Neuron (in vitro differentiated cells): ENCODE data around the gene PLEKHG4B.
"Not testable (repeated sequence)": the region's sequence is repeated elsewhere in the genome, so short reads cannot be mapped to it uniquely, and the experiment has no call there.

Experiments
- H2AFZ ChIP-seq: one replicate; pipeline ENCODE4 v1.6.1; 2013; ENCODE audit warnings: low read depth, mild to moderate bottlenecking, inconsistent platforms, low read length, moderate library complexity
- H3K27me3 ChIP-seq: one replicate; pipeline ENCODE4 v1.6.1; 2013; ENCODE audit warnings: low read length; ENCODE audit not compliant: insufficient read depth
- H3K36me3 ChIP-seq: one replicate; pipeline ENCODE4 v1.6.1; 2013; ENCODE audit warnings: low read length; ENCODE audit not compliant: insufficient read depth
- H3K4me1 ChIP-seq: one replicate; pipeline ENCODE4 v1.6.1; 2013; ENCODE audit warnings: low read length; ENCODE audit not compliant: insufficient read depth
- H3K4me3 ChIP-seq: 2 replicates; pipeline ENCODE4 v1.5.1; 2013; ENCODE audit warnings: mild to moderate bottlenecking, low read length, moderate library complexity
- H3K9me3 ChIP-seq: one replicate; pipeline ENCODE4 v1.6.1; 2013; ENCODE audit warnings: low read length

Gene PLEKHG4B

DNA sequence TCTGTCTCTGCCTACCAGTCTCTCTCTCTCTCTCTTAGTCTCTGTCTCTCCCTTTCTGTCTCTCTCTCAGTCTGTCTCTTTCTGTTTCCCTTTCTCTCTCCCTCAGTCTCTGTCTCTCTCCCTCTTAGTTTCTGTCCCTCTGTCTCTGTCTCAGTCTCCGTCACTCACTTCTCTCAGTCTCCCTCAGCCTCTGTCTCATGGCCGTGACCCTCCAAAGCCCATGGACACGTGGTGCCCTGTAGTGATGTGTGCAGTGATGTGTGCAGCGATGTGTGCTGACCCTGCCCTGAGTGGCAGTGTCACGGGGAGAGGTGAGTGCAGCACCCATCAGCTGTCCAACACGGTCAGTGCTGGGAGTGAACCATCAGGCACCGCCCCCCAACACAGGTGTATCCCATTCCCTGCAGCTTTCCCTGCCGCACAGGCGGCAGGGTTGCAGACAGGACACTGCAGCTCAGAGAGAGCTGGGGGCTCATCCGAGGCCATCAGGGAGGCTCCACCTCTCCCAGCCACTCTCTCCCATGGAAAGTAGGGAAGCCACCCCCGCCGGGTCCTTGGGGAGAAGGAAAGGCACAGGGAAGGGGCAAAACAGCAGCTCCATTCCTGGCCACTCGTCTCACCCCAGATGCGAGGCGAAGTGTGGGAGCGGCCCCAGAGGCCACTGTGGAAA is 98.5 kb downstream of the PLEKHG4B start:
- Histone ChIP-seq H3K27me3 (no peaks in the 10 kb centered on the region), H3K4me1 (peaks cover 17% of the 10 kb centered on the region)

DNA sequence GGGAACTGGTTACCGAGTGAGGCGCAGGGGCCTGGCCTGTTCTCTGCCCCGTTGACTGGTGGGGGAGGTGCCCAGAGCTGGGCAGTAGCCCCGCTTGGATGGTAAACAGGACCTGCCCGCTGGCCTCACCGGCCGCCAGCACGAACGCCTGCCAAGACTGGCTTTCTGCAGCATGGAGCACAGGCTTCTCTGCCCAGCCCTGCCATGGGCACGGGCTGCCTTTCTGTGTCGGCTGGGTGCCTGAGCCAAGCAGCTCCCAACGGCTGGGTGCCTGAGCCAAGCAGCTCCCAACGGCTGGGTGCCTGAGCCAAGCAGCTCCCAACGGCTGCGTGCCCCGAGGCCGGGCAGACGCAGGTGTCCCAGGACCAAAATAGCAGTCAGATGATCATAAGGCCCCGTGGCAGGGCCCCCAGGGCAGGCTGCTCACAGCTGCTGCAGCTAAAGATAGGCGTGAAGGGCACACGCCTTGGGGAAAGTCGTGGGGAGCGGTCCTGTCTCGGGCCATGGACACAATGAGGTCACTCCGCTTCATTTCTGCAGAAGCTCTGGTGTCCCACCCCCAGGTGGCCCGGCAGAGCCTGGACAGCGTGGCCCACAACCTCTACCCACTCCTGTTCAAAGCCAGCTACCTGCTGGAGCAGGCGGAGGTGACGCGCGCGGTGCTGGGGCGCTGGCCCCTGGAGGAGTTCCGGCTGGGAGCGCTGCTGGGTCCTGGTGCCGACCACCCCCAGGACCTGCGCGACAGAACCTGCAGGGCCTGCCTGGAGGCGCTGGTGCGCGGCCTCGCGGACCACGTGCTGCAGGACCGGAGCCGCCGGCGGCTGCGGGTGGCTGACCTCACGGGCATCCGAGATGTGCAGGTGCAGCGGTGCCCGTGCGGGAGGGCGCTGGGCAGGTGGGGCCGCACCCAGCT is 99.3 kb downstream of the PLEKHG4B start, which contains the start of gene LRRC14B:
TSS of gene LRRC14B (plus strand) at position 460 of the 913 bp plus-strand sequence. CDS start at position 504, 44 bp downstream.
- H3K4me1 ChIP-seq: peaks cover 17% of the 10 kb centered on the region
- no peaks in the 10 kb centered on the region for H3K27me3 ChIP-seq
- H2AFZ ChIP-seq: no peak within 1 kb of the TSS
- no peaks in the 10 kb centered on the region for H3K9me3 ChIP-seq
- no peak within 1 kb of the TSS for H3K4me3 ChIP-seq
- no peaks in the 10 kb centered on the region for H3K36me3 ChIP-seq

More for the DNA sequence above, 98.5 kb downstream of the PLEKHG4B start:
- Histone ChIP-seq H3K4me3 (no peak overlapping the region), H3K9me3 (no peaks in the 10 kb centered on the region), H2AFZ (no peak overlapping the region), H3K36me3 (peaks cover under 1% of the 10 kb centered on the region)

DNA sequence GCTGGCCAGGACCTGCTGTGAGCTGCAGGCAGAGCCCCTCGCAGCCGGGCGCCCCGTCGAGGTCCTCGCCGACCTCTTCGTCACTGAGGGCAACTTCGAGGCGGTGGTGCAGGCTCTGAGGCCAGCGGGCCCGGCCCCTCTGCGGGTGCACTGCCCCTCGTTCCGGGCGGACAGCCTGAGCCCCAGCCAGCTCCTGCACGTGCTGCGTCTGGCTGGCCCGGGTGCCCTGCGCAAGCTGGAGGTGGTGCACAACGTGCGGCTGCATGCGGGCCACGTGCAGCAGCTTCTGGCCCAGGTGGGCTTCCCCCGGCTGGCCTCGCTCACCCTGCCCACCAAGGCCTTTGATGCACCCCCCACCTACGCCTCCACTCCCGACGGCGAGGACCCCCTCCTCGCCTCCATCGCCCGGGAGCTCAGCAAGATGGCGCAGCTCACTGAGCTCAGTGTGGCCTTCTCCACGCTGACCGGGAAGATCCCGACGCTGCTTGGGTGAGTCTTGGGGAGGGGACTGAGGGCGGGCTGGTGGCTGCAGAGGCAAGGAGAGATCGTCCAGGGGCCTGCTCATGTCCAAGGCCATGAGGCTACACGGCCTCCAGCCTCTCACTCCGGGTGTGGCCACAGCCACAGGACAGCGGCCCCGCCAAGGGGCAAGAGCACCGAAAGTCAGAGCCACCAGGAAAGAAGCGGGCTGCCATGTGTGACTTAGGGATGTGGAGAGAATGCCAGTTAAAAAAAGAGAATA is 100.2 kb downstream of the PLEKHG4B start:
- no peaks in the 10 kb centered on the region for H3K27me3 ChIP-seq

DNA sequence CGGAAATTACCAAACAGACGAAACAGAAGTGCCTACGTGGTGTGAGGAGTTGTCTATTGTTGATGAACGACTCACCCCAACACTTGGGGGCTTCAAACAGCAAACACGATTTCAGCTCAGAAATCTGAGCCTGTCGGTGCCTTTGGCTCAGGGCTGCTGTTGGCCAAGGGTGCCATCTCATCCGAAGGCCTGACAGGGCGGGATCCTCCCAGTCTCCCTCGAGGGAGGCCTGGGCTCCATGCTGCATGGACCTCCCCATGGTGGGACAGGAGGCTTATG is 100.7 kb downstream of the PLEKHG4B start:
- no peaks in the 10 kb centered on the region for H3K9me3 ChIP-seq
- no peaks in the 10 kb centered on the region for H3K36me3 ChIP-seq
- H3K4me1 ChIP-seq: peaks cover 20% of the 10 kb centered on the region
- H2AFZ ChIP-seq: no peak overlapping the region
- no peaks in the 10 kb centered on the region for H3K27me3 ChIP-seq
- no peak overlapping the region for H3K4me3 ChIP-seq

More for the DNA sequence above, 100.2 kb downstream of the PLEKHG4B start:
- Histone ChIP-seq H3K4me3 (no peak overlapping the region), H3K36me3 (no peaks in the 10 kb centered on the region), H3K9me3 (no peaks in the 10 kb centered on the region), H2AFZ (no peak overlapping the region), H3K4me1 (peaks cover 19% of the 10 kb centered on the region)

DNA sequence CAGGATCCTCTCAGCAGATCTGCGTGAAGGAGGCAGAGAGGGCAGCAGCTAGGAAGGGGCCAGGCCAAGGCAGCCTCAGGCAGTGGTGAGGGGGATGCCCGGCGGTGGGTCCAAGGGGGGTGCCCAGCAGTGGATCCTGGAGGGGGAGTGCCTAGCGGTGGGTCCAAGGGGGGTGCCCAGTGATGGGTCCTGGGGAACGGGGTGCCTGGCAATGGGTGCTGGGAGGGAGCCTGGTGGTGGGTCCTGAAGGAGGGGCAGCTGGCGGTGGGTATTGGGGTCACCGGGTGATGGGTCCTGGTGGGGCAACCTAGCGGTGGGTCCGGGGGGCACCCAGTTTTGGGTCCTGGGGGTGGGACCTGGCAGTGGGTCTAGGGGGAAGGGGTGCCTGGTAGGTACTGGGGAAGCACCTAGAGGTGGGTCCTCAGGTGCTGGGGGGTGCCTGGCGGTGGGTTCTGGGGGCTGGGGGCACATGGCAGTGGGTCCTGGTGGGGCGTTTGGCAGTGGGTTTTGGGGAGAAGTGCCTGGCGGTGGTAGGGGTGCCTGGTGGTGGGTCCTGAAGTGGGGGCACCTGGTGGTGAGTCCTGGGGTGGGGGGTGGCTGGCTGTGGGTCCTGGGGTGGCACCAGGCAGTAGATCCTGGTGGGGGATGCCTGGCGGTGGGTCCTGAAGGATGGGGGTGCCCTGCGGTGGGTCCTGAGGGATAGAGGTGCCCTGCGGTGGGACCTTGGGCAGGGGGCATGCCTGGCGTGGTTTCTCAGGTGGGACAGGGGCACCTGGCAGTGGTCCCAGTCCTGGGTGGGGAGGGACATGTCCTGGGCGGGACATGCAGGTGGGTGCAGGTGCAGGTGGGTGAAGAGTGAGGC is 101.2 kb downstream of the PLEKHG4B start:
- H3K9me3 ChIP-seq: no peaks in the 10 kb centered on the region
- no peaks in the 10 kb centered on the region for H3K36me3 ChIP-seq
- H3K27me3 ChIP-seq: no peaks in the 10 kb centered on the region
- H3K4me3 ChIP-seq: no peak overlapping the region
- H3K4me1 ChIP-seq: peaks cover 20% of the 10 kb centered on the region
- H2AFZ ChIP-seq: no peak overlapping the region

DNA sequence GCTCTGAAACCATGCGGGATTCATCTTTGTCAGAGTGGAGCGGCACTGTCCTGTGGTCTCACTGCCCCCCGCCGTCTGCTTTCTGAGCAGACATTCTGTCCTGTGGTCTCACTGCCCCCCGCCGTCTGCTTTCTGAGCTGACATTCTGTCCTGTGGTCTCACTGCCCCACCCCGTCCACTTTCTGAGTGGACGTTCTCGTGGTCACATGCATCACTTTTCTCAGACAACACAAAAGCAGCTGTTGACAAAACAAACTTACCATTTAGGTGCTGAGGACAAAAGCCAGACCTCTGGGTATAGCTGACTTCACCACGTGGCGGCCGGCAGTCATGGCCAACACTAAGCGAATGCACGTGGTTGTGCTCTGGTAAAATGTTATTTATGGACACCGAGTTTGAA is 102.1 kb downstream of the PLEKHG4B start:
- Histone ChIP-seq H2AFZ (no peak overlapping the region), H3K4me3 (no peak overlapping the region), H3K4me1 (peaks cover 17% of the 10 kb centered on the region), H3K9me3 (no peaks in the 10 kb centered on the region), H3K36me3 (peaks cover 3% of the 10 kb centered on the region), H3K27me3 (no peaks in the 10 kb centered on the region)

DNA sequence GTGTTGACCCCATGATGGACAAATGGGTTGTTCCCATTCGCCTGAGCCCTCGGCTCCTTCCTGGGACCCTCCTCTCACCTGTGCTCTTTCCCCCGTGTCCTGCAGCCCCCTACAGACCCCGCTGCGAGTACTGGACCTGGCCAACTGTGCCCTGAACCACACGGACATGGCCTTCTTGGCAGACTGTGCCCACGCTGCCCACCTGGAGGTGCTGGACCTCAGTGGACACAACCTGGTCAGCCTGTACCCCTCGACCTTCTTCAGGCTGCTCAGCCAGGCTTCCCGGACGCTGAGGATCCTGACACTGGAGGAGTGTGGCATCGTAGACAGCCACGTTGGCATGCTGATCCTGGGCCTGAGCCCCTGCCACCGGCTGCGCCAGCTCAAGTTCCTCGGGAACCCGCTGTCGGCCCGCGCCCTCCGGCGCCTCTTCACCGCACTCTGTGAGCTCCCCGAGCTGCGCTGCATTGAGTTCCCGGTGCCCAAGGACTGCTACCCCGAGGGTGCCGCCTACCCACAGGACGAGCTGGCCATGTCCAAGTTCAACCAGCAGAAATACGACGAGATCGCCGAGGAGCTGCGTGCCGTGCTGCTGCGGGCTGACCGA is 102.7 kb downstream of the PLEKHG4B start:
- no peaks in the 10 kb centered on the region for H3K9me3 ChIP-seq
- H3K27me3 ChIP-seq: no peaks in the 10 kb centered on the region
- H3K36me3 ChIP-seq: peaks cover 5% of the 10 kb centered on the region
- no peak overlapping the region for H2AFZ ChIP-seq
- H3K4me3 ChIP-seq: no peak overlapping the region
- H3K4me1 ChIP-seq: peaks cover 14% of the 10 kb centered on the region

DNA sequence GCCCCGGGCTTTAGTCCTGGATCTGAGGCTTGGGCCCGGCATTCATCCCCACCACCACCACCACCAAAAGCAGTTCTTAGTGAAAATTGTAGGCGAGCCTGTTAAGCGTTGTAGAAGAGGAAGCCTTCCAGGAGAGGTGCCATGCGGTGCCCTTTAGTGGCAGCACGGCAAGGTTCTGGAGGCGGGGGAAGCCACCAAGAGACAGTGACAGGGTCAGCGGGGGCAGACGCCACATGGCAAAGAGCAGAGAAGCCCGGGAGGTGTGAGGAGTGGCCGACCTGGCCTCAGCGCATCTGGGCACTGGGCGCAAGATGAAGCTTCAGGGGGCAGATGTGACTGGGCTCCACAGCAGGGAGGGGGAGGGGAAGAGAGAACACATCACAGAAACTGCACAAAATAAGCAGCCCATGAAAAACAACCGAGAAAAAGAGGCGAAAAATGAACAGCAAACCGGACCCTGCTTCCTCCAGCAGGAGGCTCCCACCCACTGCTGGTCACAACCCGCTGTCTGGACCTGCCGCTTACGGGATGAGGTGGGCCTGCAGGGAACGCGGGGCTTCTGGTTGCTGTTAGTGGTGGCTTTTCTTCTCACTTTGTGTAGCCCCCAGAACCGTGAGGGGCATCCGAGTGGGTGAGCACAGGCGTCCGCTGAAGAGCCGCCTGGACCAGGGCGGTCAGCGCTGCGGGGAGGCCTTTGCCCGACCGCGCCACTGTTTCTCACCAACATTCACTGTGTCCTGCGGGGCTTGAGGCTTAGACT is 103.6 kb downstream of the PLEKHG4B start:
- Histone ChIP-seq H2AFZ (no peak overlapping the region), H3K4me3 (no peak overlapping the region), H3K27me3 (no peaks in the 10 kb centered on the region), H3K36me3 (peaks cover 5% of the 10 kb centered on the region), H3K4me1 (peaks cover 14% of the 10 kb centered on the region), H3K9me3 (no peaks in the 10 kb centered on the region)

DNA sequence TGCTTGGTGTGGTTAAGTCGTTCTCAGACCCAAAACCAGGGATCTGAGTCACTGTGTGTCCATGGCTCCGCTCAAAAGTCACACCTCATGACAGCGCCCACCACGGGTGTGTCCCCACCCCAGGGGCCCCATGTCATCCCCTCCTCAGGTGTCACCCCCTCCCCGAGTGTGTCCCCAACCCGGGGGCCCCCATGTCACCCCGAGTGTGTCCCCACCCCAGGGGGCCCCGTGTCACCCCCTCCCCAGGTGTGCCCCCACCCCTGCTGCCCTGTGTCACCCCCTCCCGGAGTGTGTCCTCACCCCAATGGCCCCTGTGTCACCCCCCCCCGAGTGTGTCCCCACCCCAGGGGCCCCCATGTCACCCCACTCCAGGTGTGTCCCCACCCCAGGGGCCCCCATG is 104.4 kb downstream of the PLEKHG4B start:
- Histone ChIP-seq H3K4me3 (no peak overlapping the region), H3K27me3 (no peaks in the 10 kb centered on the region), H2AFZ (no peak overlapping the region), H3K4me1 (peaks cover 16% of the 10 kb centered on the region), H3K36me3 (peaks cover 5% of the 10 kb centered on the region), H3K9me3 (no peaks in the 10 kb centered on the region)

DNA sequence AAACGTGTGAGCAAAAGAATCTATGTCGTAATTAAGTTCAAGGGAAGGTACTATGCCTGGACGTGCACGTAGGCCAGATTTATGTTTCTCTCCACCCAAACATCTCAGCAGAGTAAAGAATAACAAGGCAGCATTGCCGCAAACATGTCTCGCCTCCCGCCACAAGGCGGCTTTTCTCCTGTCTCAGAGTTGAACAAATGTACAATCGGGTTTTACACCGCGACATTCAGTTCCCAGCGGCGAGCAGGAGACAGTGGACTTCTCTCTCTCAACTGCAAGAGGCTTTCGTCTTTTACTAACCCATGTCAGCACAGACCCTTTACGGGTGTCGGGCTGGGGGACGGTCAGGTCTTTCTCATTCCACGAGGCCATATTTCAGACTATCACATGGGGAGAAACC is 105.1 kb downstream of the PLEKHG4B start:
- H3K27me3 ChIP-seq, H3K4me3 ChIP-seq, H3K9me3 ChIP-seq, H3K36me3 ChIP-seq, H2AFZ ChIP-seq: not testable (repeated sequence)
- H3K4me1 ChIP-seq: peaks cover 22% of the 10 kb centered on the region

DNA sequence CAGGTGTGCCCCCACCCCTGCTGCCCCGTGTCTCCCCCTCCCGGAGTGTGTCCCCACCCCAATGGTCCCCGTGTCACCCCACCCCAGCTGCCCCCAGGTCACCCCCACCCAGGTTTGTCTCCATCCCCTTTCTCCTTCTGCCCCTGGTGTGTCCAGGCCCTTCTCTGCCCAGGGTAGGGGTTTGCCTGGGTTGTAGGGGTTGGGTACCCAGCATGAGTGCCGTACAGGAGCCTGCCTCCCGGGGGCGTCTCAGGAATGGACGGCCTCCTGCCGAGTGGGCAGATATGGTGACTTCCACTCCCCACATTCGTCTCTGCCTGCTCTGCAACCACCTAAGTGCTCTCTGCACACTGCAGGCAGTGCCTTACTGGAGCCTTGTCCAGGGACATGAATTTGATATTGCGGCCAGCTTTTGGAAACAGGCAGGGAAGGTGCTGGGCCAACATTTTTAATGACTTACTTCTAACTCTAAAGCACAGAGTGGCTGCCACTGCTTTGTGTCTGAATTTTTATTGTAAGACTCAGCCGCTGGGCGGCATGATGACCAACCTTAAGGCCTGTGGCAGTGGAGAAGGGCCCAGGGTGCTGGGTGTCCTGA is 106.0 kb downstream of the PLEKHG4B start:
- Histone ChIP-seq H3K36me3 (peaks cover 8% of the 10 kb centered on the region), H3K4me1 (peaks cover 22% of the 10 kb centered on the region), H3K4me3 (no peak overlapping the region), H2AFZ (no peak overlapping the region), H3K9me3 (no peaks in the 10 kb centered on the region), H3K27me3 (no peaks in the 10 kb centered on the region)
